ENCODE measurements around the gene AIDA.

DNA sequence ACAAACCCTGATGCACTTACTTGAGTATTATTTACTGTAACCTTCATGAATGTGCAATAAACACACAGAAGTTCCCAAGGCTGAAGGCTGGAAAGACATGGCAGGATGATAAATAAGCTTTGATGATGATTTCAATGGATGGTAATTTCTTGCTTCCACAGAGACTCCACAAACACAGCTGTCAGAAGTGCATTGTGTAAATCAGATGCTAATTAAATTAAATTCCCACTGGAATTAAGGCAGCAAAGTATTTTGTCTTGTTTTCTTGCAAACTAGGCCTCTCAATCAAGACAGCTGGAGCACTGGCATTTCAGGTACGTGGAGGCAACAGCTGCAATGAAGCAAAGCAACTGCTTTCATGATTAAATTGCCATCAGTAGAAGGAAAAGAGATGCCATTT, 48.8 kb upstream of the AIDA start:
- TF ChIP-seq CTCF (conservative IDR thresholded peaks at IDR 0.05) (no peak), ZFX (IDR thresholded peaks at IDR 0.05) (no peak)
